ENCODE measurements around the gene ERP44.
"Not testable (repeated sequence)": the region's sequence is repeated elsewhere in the genome, so short reads cannot be mapped to it uniquely, and the experiment has no call there.

ERP44 gene

DNA sequence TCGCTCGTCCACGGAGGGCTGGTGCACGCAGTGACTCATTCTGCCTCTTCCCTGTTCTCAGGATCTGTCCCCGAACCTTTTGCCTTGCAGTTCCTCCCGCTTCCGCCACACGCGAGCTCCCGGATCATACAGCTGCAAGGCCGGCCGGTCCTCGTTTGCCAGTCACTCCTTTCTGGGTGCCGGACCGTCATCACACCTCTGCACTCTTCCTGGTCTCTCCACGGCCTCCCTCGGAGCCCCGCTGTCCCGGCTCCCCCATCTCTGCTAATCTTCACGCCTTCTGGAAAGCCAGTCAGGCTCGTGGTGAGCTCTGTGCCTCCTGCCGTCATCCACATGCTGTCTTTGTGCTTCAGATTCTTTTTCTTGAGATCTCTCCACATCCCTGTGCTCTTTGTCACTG, 100.5 kb downstream of the ERP44 start:
- DNase-seq: no peak

DNA sequence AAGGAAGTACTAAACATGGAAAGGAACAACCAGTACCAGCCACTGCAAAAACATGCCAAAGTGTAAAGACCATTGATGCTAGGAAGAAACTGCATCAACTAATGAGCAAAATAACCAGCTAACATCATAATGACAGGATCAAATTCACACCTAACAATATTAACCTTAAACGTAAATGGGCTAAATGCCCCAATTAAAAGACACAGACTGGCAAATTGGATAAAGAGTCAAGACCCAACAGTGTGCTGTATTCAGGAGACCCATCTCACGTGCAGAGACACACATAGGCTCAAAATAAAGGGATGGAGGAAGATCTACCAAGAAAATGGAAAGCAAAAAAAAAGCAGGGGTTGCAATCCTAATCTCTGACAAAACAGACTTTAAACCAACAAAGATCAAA, 108.3 kb downstream of the ERP44 start:
- DNase-seq: not testable (repeated sequence)

DNA sequence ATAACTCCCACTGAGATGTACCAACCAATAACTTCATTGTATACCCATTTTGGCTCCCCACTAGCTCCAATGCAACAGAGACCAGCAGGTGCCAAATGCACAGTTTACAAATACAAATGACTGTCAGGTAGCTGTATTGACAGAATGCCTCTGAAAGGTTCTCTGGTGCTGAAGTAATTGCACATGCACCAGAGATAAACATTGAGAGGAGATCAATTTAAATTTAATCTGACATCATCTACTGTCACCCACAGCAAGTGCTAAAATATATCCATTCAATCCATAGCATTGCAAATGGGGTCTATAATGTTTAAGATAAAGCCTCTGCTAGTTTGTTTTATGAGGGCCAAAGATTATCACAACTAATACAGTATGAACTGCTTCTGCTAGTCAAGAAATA, 112.2 kb downstream of the ERP44 start:
- DNase-seq: peak; percentile 34

- no peak for DNase-seq
Measured at GRCh38 chr9:99980598-99980997, 118.2 kb downstream of the ERP44 start.

GRCh38 chr9:99978221-99978620, 120.6 kb downstream of the ERP44 start:
- DNase-seq: no peak

DNA sequence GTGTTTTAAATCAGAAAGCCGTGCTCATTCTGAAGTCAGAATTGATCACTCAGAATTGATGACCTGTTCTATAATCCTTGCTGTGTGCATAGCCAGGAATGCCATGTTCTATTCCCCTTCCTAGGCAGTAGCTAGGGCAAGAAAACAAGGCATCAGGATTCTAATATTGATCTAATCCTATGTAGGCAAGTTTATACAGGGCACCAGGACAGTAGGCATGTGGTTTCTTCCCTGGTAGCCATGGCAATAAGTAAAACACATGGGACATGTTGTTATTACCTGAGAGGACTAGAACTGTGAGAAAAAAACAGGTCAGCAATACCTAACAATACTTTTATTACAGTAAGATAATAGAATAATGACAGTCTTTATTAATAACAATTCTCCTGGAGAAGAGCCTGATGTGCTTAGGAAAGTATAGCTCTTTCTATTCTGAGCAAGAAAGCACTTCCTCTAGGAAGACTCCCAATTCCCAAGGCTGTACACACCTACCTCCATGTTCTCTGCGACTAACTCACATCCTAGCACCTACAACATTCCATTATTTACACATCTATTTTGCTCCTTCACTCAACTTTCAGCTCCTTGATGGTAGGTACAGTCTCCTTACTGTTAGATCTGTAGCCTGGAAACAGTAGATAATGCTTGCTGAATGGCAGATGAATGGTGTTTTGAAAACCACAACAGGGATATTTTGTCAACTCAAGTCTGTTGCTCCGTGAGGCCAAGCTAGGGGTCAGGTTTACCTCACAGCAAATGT, 121.6 kb downstream of the ERP44 start:
- no peak for DNase-seq

GRCh38 chr9:99973455-99973854, 125.3 kb downstream of the ERP44 start:
- DNase-seq: no peak

DNA sequence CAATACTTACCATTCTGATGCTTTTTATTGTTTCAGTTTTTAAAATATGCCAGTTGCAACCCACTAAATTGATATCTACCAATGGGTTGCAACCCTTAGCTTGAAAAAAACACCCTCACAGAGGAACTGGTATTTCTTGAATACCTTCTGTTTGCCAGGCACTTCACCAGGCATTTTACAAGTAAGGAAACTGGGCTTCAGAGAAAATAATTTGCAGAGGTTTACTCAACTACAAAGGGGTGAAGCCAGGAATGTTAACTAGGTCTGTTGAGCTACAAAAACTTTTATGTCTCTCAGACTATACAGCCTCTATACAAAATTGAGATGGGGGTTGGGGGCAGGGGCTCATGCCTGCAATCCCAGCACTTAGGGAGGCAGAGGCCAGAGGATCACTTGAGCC, 127.4 kb downstream of the ERP44 start:
- DNase-seq: no peak

GRCh38 chr9:99970481-99970880, 128.3 kb downstream of the ERP44 start:
- no peak for DNase-seq

DNA sequence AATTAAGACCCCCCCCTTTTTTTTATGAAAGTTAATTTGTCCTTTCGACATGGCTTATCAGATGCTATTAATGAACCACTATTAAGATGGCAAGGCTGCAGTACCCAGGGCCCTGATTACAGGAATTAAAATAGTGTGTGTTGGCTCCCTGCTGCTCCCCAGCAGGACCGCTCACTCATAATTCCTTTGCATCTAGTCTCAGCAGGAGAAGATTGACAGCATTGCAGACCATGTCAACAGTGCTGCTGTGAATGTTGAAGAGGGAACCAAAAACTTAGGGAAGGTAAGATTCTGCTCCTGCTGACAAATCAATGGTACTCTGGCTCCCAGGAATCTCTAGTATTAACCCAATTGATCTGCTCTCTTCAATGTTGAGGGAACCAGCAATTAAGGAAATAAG, 131.3 kb downstream of the ERP44 start:
- no peak for DNase-seq

GRCh38 chr9:99966716-99967115, 132.1 kb downstream of the ERP44 start:
- DNase-seq: no peak

- DNase-seq: no peak
Measured at GRCh38 chr9:99966001-99966400, 132.8 kb downstream of the ERP44 start.

DNA sequence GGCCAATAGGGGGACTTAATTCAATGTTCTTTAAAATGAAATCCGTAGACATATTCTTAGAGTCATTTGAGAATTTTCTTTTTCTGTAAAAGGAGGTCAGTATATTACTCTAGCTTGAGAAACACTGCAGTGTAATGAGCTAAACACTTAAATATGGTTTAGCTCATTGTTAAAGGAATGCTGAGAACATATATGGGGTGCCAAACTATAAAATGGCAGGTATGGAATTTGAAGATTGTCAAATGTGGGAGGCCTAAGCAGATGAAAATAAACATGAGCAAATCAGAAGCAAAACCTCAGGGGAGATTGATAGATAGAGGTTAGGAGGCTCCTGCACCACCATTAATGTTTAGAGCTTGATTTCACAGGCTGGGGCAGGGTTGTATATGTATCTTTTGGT, 134.5 kb downstream of the ERP44 start:
- DNase-seq: no peak

DNA sequence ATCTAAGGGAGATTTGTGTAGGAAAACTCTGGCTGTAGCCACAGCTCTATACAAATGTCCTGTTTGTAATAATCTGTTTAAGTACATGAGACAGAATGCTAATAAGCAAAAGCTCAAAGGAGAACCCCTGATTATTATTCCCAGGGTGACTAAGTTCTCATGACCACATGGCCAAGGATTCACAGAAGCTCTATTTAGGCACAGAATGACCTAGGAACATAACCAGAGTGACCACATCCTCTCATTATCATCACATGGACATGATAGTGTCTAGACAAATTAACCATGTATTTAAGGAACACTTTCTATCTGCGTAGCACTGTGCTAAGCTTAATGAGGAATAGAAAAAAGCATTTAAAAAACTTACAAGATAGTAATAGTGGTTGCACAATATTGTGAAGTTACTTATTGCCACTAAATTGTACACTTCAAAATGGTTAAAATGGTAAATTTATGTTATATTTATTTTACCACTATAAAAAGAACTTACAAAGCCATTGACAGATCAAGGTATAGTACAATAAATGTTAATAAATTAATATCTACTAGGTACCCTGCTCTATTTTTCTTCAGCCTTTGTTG, 136.0 kb downstream of the ERP44 start:
- DNase-seq: no peak

DNA sequence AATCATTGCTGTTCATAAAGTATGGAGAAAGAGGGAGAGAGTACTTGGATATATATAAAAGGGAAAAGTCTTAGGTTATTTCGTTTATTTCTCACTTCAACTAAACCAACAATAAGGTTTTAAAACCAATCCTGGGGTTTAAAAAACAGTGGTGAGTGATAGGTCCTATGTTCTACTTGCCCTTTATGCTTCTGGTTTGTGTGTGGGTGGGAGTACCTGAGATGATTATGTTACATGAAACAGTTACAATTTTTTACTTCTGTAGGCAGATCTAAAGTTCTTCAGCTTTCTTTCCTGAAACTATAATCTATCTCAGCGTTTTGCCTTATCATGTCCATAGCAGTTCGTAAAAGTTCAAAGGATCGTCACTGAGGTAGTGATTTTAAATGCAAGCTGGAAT, 143.2 kb downstream of the ERP44 start:
- DNase-seq: no peak

DNA sequence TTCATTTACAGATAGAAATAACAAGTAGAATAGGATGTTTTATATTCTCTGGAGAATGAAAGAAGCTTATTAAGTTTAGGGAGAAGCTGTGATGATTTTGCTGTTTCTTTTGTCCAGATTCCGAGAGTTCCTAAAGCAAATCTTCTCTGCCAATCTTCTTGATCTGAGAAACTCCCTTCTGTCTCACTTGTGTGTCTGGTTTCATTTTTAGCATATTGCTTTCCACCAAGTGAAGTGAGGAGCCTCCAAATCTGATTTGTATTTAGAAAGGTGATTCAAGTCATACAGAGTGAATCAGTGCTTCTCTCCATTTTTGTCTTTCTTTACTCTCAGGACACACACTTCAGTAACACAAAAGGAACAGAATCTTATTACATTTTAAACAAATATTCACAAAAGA, 144.0 kb downstream of the ERP44 start:
- DNase-seq: no peak

- no peak for DNase-seq
Measured at GRCh38 chr9:99953861-99954507, 144.8 kb downstream of the ERP44 start.

GRCh38 chr9:99948896-99949295, 149.9 kb downstream of the ERP44 start:
- peak; percentile 47 for DNase-seq

DNA sequence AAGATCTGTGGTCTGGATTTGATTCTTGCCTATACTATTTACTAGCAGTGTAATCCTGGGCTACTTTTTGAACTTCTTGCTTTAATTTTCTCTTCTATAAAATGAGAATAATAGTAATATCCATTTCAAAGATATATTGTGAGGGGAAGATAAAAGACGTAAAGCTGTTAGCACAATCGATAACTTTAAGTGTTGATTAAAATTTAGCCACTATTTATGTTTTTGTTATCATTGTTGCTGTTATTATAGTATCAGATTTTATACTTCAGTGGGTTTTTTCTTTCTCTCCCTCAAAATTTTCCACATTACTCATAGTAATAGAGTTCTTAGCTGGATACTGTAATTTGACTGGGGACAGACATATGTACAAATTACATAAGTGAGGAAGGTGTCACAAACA, 150.3 kb downstream of the ERP44 start:
- DNase-seq: no peak

DNA sequence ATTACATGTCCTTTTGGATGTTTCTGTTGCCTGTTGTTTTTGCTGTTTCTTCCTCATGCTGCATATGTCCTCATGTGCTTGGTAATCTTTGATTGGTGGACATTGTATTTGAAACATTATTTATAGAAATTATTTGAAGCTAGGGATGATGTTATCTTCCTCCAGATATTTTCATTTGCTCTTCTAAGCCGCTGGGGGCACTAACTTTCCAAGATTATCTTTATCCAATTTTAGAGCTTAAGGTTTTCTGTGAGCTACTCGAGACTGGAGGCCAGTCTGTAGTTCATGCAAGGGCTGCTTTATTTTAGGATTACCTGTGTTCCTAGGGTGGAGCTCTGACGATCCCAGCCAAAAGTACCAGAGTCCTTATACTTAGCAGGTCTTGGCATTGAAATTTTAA, 151.4 kb downstream of the ERP44 start:
- DNase-seq: no peak

DNA sequence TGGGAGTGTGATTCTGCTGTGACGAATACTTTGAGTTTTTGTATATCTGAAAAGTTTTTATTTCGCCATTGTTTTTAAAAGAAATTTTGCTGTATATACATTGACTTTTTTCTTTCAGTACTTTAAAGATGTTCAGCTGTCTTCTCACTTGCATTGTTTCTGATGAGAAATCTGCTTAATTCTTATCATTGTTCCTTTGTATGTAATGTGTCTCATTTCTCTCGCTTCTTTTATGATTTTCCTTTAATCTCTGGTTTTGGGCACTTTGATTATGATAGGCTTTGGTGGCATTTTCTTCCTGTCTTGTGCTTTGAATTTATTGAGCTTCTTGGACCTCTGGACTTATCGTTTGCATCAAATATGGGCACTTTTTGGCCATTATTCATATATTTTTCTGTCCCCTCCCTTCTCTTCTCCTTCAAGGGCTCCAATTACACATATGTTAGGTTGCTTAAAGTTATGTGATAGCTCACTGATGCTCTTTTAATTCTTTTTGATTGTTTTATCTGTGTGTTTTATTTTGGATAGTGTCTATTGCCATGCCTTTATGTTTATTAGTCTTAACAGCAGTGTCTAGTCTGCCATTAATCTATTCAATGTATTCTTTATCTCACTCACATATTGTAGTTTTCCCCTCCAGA, 161.7 kb downstream of the ERP44 start:
- DNase-seq: no peak

GRCh38 chr9:99931155-99931840, 167.5 kb downstream of the ERP44 start:
- no peak for DNase-seq

- DNase-seq: no peak
Measured at GRCh38 chr9:99929652-99930051, 169.1 kb downstream of the ERP44 start.

Measured in NCI-H2081 treated with DMSO at 0.1 percent for 48 hours (cell line).